Measurements from ENCODE around the gene SDF2L1.

- TF ChIP-seq ARNT (IDR thresholded peaks at IDR 0.05) (no peak), SP1 (IDR thresholded peaks at IDR 0.05) (no peak), L3MBTL2 (conservative IDR thresholded peaks at IDR 0.05) (no peak), PKNOX1 (IDR thresholded peaks at IDR 0.05) (no peak), TARDBP (IDR thresholded peaks at IDR 0.05) (no peak), FOXK2 (IDR thresholded peaks at IDR 0.05) (no peak), FOXM1 (IDR thresholded peaks at IDR 0.05; ENCODE audit: borderline replicate concordance) (no peak), HDGF (IDR thresholded peaks at IDR 0.05; ENCODE audit: borderline replicate concordance) (no peak), SUZ12 (IDR thresholded peaks at IDR 0.05) (no peak), FOXA1 (IDR thresholded peaks at IDR 0.05) (no peak)
Measured at GRCh38 chr22:21621025-21621424, 21.1 kb upstream of the SDF2L1 start.
